ENCODE results near the gene ADIPOQ. TPM values are rescaled to one million over a fixed set of nuclear protein-coding genes. Genes with fewer than 3 reads are reported as not detected.
"Not testable (repeated sequence)": the region's sequence is repeated elsewhere in the genome, so short reads cannot be mapped to it uniquely, and the experiment has no call there.

The ADIPOQ gene
- total RNA-seq, 1 experiment from 2014 or later, result not detected

DNA sequence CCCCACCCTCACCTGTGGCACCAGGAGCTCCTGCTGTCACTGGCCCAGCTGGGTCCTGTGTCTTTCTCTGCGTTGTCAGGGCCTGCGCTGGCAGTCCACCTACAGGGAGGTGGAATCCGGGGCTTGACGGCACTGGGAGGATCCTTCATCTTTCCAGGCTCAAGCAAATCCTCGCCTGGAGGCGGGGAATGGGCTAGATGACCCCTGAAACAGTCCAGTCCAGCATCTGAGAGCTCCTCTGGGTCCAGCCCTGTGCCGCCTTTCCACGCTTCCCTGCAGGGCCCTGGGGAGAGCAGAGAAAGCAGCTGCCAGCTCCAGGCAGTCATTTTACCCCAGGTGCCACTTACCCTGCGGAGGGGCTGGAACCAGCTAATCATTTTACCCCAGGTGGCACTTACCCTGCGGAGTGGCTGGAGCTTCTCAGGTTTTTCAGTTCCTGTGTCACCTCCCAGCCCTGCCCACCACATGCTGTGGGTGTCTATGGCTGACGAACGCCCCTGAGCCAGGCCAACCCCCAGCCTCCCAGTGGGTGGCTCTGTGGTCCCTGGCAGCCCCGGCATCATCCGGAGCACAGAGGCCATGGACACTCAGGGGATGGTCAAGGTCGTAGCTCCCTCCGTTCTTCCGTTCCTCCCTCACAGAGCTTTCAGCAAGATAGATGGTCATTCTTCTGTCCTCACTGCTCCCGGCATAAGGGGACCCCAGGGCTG lies 17.9 kb upstream of the ADIPOQ start:
- DNase-seq (ENCODE audit: low read depth, low spot score), result no peak
- in situ Hi-C loops (cut with HindIII; ENCODE audit: low pct_unique_long_range_greater_than_20kb, low sequenced_read_pairs), result no loop called here

DNA sequence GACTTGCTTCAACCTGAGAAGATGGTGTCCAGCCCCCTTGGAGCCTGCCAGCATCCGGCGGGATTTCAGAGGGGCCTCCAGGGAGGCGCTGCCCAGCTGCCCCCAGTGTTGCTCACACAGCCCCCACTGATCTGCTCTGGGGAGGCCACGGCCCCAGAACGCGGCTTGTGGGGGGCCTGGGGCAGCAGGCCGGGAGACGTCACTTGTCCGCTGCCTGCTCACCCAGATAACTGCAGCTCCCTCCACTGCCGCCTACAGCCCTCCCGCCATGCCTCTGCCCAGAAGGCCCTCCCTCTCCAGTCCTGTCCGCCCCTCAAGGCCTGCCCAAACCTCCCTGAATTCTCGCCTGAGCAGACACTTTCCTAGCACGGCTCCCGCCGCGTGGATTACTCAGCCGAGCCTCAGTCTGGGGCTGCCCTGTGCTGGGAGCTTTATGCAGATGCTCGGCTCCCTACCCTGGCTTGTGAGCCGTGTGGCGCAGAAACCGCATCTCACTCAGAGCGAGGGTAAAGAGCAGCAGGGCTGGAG lies 17.2 kb upstream of the ADIPOQ start:
- in situ Hi-C loops (cut with HindIII; ENCODE audit: low pct_unique_long_range_greater_than_20kb, low sequenced_read_pairs), result no loop called here
- DNase-seq (ENCODE audit: low read depth, low spot score), result no peak

DNA sequence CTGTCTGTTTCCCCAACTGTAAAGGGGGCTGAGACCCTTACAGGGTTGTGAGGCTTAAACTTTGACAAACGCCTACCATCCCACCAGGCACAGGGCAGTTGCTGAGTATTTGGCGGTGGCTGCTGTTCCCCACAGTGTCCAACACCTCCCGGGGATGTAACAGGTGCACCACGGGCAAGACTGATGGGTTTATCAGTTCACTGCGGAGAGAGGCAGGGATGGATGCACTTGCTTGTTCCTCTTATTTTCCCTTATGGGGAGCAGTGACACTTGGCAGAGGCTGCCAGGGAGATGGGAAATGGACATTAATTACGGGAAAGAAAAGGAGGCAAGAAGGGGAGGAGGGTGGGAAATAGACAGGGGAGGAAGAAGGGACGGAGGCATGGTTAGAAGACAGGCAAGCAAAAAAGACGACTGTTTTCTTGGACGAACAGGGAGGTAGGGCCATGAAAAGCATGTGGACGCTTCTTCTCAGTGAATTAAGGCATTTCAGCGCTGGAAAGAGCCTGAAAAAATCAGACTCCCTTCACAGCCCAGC lies 16.6 kb upstream of the ADIPOQ start:
- in situ Hi-C loops (cut with HindIII; ENCODE audit: low pct_unique_long_range_greater_than_20kb, low sequenced_read_pairs), result no loop called here
- no peak for DNase-seq (ENCODE audit: low read depth, low spot score)

DNA sequence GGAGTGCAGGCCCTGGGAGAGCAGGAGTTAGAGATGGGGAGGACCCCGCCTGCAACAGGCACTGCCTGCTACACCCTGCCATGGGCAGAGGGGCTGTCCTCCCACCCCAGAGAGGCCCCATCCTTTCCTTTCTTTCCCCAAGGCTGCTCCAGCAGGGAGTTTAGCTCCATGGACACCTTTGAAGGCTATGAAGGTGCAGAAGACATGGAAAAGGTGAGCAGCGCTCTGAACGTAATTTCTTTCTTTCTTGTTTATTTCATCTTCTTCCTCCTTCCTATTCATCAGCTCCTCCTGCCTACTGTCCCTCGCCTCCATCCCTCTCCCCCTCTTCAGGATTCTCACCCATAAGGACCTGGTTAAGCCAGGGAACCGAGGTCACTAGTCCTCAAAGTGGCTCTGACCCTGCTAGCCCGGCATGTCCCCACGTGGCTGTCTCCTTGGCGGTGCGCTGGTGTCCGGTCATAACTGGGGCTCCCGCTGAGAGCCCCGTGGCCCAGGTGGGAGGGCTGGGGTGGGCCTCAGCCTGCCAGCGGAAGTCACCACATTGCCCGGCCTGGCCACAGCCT lies 16.0 kb upstream of the ADIPOQ start:
- DNase-seq (ENCODE audit: low read depth, low spot score), result no peak
- in situ Hi-C loops (cut with HindIII; ENCODE audit: low pct_unique_long_range_greater_than_20kb, low sequenced_read_pairs), result no loop called here

DNA sequence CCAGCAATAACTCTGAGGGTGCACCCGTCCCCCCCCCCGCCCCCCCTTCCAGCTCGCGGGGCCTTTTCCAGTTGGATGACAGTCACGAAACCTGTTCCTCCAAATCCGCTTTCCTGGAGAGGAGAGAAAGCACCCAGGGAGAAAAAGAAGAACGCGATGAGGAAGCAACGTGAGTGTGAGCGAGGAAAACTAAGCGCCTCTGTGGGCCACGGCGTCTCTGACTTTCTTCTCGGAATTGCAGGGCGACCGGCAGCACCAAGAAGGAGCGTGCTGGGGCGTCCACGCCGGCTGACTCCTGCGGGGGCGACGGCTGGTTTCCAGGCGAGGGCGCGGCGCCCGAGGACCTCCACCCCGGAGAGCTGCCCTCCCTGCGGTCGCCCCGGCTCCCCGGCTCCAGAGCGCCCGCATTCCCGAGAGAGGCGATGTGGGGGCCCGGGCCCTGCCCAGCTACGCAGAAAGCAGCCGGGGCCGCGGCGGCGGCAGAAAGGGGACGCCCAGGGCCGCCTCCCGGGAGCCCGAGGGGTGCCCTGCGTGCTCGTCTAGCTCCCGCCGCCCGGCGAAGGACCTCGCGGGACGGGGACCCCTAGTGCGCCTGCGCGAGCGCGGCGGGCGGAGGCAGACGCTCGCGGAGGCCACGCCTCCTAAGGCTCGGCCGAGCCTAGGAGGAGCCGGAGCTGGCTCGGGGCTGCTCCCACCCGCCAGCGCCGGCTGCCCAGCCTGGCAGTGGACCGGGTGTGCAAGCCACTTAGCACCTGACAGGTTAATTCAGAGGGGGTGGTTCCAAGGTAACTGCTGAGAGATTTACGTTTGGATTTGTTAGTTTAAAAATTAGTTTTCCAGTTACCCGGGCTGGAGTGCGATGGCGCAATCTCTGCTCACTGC lies 15.3 kb upstream of the ADIPOQ start:
- in situ Hi-C loops (cut with HindIII; ENCODE audit: low pct_unique_long_range_greater_than_20kb, low sequenced_read_pairs), result no loop called here
- peak; percentile 84 for DNase-seq (ENCODE audit: low read depth, low spot score)

DNA sequence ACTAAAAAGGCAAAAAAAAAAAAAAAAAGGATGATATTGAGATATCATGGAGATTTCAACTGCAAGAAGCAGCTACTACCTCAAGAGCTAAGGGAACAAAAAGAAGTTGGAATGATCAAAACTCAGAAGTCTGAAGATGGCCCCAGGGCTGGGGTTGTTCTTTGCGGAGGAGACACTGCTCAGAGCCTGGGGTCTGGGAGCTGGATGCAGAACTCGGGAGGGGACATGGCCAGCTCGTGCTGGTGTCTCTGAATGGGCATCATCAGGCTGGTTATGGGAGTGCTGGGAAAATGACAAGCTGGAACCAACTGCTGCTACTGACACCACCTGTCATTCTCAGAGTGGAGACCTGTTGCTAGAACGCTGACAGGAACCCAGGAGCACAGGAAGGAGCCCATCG lies 14.2 kb upstream of the ADIPOQ start:
- no peak for DNase-seq (ENCODE audit: low read depth, low spot score)
- in situ Hi-C loops (cut with HindIII; ENCODE audit: low pct_unique_long_range_greater_than_20kb, low sequenced_read_pairs), result no loop called here

DNA sequence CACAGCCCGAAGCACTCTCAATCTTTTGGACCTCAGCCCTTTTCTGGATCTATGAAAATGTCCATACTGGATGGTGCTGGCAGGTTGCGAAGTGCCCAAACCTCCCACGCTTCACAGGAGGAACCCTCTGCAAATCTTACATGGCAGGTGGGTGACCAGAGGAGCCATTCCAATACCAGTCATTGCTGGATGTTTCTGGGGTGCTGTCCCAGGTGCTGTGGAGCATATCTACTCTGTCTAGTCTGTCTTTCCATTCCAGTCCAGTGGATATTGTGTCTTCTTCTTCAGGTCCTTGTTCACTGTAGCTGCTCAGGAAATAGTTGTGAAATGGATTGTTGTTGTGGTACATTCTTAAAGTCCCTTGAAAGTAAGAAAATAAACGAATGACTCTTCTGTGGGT lies 10.7 kb upstream of the ADIPOQ start:
- in situ Hi-C loops (cut with HindIII; ENCODE audit: low pct_unique_long_range_greater_than_20kb, low sequenced_read_pairs), result no loop called here
- no peak for DNase-seq (ENCODE audit: low read depth, low spot score)

DNA sequence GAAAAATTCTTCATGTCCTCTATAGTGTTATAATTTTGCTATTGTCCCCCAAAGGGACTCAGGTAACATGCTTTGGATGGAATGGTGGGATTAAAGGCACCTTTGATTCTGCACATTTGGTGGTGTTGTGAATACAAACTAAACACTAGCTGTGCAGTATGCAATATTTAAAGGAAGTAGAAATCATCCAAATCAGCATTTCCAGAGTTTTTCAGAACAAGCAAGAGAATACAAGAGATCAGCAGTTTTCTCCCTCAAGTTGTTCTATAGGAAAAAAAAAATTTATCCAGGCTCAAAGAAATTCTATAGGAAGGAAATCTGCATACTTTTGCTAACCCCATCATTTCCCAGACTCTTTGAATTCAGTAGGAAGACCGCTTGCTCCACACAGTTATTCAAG lies 10.2 kb upstream of the ADIPOQ start:
- in situ Hi-C loops (cut with HindIII; ENCODE audit: low pct_unique_long_range_greater_than_20kb, low sequenced_read_pairs), result no loop called here
- no peak for DNase-seq (ENCODE audit: low read depth, low spot score)

DNA sequence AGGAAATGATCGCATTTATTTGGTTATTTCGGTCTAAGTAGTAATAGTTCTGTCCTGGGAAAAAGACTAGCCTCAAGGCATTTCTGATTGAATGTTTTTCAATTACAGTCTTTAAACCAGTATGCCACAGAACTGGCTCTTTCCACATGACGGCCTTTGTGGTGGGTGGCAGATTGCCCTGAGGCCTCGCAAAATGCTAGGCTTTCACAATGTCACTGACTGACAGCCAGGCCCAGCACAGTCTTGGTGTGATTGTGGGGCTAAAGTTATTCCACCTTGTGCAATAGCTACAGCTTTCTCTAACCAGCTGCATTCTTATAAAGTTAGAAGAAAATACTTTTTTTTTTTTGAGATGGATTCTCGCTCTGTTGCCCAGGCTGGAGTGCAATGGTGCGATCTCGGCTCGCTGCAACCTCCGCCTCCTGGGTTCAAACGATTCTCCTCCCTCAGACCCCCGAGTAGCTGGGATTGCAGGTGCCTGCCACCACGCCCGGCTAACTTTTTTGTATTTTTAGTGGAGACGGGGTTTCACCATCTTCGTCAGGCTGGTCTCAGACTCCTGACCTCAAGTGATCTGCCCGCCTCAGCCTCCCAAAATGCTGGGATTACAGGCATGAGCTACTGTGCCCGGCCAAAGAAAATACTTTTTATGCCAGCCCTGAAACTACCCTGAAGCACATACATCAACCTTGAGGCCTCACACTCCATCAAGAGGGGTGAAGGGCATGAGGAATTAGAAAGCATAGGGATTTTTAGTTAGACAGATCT lies 2.5 kb upstream of the ADIPOQ start:
- in situ Hi-C loops (cut with HindIII; ENCODE audit: low pct_unique_long_range_greater_than_20kb, low sequenced_read_pairs), result no loop called here
- peak; percentile 66 for DNase-seq (ENCODE audit: low read depth, low spot score)

DNA sequence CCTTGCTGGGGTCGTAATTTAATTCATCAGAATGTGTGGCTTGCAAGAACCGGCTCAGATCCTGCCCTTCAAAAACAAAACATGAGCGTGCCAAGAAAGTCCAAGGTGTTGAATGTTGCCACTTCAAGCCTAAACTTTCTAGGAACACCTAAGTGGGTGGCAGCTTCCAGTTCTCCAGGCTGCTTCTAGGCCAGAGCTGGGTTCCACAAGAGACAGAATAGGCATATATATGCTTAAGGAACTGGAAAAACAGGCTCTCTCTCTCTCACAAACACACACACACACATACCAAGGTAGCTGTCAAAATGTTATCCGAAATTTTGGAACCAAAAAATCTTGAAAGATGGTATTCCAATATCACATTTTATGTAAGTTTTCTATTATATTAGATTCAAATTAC lies 890 bp upstream of the ADIPOQ start:
- in situ Hi-C loops (cut with HindIII; ENCODE audit: low pct_unique_long_range_greater_than_20kb, low sequenced_read_pairs), result no loop called here
- DNase-seq (ENCODE audit: low read depth, low spot score), result no peak

DNA sequence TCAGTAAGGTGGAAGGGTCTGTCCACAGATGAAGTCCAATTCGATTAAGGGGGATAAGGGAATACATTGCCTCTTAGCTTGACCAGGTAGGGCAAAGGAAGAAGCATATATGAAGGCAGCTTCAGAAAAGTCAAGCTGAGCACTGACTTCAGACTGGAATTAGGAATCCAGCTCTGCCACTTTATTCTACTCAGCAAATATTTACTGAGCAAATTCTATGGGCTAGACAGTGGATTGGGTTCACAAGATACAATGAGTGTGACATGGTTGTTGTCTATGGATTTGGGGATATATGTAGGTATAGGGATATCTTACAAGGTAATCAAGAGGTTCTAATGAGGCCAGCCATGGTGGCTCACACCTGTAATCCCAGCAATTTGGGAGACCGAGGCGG lies 526 bp downstream of the ADIPOQ start:
- no peak for DNase-seq (ENCODE audit: low read depth, low spot score)
- in situ Hi-C loops (cut with HindIII; ENCODE audit: low pct_unique_long_range_greater_than_20kb, low sequenced_read_pairs), result no loop called here

DNA sequence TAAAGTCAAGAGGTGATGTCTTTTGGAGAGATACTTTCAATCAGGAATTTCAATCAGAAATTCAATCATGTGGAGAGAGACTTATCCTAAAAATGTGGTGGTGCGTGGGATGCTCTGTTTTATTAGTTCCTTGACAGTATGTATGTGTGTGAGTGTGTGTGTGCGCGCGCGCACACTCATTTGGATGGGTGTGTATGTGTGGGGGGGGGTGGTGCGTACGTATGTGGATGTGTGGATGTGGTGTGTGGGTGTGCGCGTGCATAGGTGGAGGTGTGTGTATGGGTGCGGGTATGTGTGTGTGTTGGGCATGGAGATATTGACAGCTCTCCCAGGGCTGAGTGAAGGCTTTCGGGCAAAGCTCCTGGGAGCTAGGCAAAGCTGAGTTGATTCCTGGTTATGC lies 2.4 kb downstream of the ADIPOQ start:
- in situ Hi-C loops (cut with HindIII; ENCODE audit: low pct_unique_long_range_greater_than_20kb, low sequenced_read_pairs), result no loop called here

DNA sequence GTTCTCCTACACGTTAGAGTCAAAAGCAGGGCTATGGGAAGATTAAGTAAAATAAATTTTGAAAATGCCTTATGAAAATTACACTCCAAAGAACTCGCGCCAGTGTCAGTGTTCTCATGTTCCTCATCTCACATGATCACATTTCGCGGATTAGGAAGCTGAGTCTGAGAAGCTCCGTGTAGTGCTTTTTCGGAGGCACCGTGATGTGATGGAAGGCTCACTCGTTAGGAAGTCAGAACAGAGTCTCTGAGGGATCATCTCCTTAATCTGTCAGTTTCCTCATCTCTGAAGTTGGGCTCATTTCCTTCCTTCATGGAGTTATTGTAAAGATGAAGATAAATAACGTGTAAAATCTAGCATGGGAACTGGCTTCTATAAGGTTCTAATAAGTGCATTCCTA lies 3.2 kb downstream of the ADIPOQ start:
- DNase-seq (ENCODE audit: low read depth, low spot score), result no peak
- in situ Hi-C loops (cut with HindIII; ENCODE audit: low pct_unique_long_range_greater_than_20kb, low sequenced_read_pairs), result no loop called here

More for the DNA sequence above, 2.4 kb downstream of the ADIPOQ start:
- no peak for DNase-seq (ENCODE audit: low read depth, low spot score)

DNA sequence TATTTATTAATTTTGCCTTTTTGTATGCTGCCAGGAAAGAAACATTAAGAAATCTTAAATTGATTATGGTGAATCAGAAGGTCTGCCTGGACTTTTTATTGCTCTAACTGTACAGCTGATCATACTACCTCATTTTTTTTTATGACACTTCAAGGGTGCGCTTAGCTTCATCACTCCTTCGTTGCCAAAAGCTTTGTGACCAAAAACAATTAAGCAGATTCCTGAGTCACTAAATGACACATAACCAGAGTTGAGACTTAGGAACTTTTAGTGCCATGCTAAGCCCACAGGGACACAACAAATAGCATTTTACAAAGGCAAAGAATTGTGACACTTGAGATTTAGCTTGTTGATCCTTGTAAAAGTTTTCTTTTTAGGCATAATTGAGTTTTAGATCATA lies 4.9 kb downstream of the ADIPOQ start:
- in situ Hi-C loops (cut with HindIII; ENCODE audit: low pct_unique_long_range_greater_than_20kb, low sequenced_read_pairs), result no loop called here
- no peak for DNase-seq (ENCODE audit: low read depth, low spot score)

DNA sequence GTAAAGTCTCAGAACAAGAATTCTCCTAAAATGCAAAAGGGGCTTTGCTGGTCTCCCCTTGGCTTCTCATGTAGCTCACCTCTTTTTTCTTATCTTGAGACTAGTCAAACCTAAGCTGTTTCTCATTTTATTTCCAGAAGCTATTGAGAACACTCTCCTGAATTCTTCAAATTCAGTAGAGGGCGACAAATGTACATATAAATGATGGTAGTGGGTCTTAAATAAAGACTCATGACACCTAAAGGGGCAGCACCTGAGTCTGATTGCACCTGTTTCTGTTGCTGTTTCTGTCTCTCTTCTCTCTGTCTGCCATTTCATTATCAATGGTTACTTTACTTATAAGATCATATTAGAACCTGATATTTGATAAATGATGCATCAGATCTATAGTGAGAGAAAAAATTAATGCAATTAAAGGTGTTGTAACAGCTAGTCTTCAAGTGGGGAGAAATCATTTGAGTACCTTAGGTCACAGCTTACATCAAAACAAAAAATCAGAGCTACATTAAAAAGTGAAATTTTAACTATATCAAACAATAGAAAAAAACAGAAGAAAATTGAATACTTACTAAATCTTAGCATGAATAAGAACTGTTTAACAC lies 7.0 kb downstream of the ADIPOQ start:
- in situ Hi-C loops (cut with HindIII; ENCODE audit: low pct_unique_long_range_greater_than_20kb, low sequenced_read_pairs), result no loop called here
- DNase-seq (ENCODE audit: low read depth, low spot score), result peak; percentile 77

DNA sequence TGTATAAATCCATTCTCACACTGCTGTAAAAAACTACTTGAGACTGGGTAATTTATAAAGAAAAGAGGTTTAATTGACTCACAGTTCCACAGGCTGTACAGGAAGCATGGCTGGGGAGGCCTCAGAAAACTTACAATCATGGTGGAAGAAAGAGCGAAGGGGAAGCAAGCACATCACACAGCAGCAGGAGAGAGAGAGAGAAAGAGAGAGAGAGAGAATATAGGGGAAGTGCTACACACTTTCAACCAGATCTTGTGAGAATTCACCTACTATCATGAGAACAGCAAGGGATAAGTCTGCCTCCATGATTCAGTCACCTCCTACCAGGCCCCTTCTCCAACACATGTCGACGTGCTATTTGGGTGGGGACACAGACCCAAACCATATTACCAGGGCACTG lies 9.3 kb downstream of the ADIPOQ start:
- in situ Hi-C loops (cut with HindIII; ENCODE audit: low pct_unique_long_range_greater_than_20kb, low sequenced_read_pairs), result not testable (repeated sequence)

DNA sequence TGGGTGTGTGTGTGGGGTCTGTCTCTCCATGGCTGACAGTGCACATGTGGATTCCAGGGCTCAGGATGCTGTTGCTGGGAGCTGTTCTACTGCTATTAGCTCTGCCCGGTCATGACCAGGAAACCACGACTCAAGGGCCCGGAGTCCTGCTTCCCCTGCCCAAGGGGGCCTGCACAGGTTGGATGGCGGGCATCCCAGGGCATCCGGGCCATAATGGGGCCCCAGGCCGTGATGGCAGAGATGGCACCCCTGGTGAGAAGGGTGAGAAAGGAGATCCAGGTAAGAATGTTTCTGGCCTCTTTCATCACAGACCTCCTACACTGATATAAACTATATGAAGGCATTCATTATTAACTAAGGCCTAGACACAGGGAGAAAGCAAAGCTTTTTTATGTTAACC lies 10.5 kb downstream of the ADIPOQ start:
- in situ Hi-C loops (cut with HindIII; ENCODE audit: low pct_unique_long_range_greater_than_20kb, low sequenced_read_pairs), result no loop called here
- DNase-seq (ENCODE audit: low read depth, low spot score), result no peak

More for the DNA sequence above, 9.3 kb downstream of the ADIPOQ start:
- not testable (repeated sequence) for DNase-seq (ENCODE audit: low read depth, low spot score)

All from SK-MEL-5 (cell line).